ENCODE data around the gene SLC24A4.

SLC24A4 gene

GRCh38 chr14:92441751-92442504 is 119.0 kb downstream of the SLC24A4 start:
- DNase-seq, result no peak

- no peak for DNase-seq
Measured at GRCh38 chr14:92443167-92443566, 120.2 kb downstream of the SLC24A4 start.

DNA sequence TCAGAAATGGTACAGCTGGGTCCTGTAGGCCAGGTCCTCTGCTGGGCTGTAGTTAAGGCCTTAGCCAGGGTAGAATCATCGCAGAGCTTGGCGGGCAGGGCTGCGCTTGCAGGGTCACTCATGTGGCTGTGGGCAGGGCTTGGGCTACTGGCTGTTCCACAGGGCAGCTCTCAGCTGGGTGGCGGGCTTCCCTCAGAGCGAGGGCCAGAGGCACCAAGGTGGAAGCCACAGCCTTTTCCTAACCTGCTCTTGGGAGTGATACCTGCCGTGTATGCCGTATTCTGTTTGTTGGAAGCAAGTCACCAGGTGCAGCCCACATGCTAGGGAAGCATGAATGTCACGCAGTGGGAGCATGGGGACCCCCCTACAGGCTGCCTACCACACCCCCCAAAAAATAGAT is 120.8 kb downstream of the SLC24A4 start:
- no peak for DNase-seq

GRCh38 chr14:92446771-92447170 is 123.8 kb downstream of the SLC24A4 start:
- DNase-seq, result no peak

DNA sequence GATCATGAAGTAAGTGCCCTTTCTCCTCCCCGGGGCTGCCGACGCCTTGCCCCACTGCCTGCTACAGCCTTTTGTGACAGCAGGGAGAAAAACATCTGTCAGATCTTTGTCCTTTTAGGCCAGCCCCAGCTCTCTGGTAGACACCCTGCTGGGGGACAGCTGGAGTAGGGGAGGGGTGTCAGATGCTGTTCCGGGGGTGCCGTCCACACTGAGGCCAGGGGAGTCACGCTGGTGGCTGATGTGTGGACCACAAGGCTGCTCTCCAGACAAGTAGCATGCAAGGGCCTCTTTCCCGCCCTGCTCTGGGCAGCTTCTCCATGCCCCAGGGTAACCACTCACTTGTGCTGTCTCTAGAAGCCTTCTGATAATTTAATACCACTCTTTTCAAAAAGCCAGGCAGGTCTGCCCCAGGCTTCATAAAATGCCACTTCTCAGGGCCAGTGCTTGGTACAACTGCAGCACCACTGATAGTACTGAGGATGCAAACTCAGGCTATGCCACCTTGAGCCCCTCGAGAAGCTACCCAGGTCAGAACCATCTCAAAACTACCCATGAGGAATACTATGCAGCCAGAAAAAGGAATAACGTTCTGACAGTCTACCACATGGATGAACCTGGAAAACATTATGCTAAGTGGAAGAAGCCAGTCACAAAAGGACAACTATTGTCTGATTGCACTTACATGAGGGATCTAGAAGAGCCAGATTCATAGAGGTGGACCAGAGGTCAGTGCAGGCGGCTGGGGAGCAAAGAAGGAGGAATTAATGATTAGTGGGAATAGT is 124.6 kb downstream of the SLC24A4 start:
- no peak for DNase-seq

DNA sequence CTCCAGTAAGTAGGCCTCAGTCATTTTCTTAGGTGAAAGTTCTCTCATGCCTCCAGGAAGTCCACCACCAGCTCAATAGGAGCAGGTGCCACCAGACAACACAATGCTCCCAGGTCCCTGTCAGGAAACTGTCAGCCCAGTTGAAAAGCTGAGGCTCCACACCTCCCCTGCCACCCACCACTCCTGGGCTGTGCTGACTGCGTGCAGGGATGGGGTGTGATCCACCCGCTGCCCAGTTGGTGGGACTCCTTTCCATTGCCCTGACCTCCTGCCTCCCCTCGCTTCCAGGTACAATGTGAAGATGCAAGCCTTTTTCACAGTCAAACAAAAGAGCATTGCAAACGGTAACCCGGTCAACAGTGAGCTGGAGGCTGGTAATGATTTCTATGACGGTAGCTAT is 125.8 kb downstream of the SLC24A4 start:
- DNase-seq, result no peak

GRCh38 chr14:92449404-92450181 is 126.6 kb downstream of the SLC24A4 start:
- no peak for DNase-seq

- no peak for DNase-seq
Measured at GRCh38 chr14:92450351-92451070, 127.5 kb downstream of the SLC24A4 start.

DNA sequence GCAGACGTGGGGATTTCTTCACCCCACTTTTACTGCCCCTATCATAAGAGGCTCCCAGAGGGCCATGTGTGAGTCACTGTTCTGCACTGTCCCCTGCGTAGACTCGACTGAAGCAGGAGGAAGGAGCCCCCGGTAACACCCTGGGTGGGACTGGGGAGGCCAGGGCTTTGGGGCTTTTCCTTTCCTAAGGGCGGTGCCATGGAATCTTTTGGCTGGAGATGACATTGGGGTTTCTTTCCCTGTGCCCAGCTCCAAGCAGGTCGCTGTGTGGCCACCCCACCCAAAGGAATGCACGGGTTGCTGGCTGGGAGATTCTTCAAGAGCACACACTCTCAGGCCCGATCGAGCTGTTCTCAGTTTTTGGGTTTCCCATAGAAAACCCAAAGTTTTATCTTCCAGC is 128.3 kb downstream of the SLC24A4 start:
- no peak for DNase-seq

DNA sequence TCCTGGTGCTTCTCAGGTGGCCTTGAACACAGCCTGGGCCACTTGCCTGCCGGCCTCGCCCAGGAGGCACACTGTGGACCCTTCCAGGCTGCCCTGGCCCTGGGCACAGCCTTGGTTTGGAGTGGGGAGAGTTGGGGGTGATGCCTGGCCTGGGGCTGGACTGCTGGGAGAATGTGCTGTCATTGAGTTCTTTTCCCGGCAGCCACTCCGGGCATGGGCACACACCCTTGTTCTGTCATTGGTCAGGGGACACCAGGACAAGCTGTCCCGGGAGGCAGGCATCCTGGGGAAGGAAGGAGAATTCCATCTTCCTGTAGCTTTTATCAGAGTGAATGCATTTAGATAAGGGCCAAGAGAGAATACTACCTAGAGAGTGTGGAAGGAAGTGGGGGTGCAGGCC is 128.8 kb downstream of the SLC24A4 start:
- no peak for DNase-seq

DNA sequence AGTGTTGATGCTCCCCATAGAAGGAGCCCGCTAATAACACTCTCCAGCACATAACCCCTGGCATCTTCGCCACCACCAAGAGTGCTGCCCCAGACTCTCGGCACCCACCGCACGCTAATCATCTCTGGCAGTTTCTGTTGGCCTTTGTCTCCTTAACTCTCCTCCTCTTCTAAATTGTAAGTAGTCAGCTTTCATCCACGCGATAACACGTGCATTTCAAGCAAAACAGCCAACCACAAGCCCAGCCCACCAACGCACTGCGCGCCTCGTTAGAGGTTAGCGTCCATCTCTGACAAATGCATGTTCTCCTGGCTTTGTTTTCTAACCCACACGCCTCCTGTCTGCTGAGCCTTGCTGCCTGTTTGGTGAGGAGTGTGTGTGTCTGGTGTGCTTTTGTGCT is 129.5 kb downstream of the SLC24A4 start:
- no peak for DNase-seq

DNA sequence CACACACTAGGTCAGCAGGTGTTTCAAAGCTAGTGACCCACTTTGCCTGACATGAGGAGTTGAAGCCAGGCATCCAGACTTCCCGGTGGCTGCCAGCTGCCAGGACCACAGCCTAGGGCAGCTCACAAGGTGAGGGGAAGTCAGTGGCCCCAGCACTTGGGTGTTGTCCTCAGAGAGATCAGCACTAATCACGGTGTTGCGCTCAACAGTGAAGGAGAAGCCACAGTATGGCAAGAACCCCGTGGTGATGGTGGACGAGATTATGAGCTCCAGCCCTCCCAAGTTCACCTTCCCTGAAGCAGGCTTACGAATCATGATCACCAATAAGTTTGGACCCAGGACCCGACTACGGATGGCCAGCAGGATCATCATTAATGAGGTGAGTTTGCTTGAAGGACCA is 130.7 kb downstream of the SLC24A4 start:
- DNase-seq, result no peak

GRCh38 chr14:92455231-92455630 is 132.3 kb downstream of the SLC24A4 start:
- DNase-seq, result no peak

DNA sequence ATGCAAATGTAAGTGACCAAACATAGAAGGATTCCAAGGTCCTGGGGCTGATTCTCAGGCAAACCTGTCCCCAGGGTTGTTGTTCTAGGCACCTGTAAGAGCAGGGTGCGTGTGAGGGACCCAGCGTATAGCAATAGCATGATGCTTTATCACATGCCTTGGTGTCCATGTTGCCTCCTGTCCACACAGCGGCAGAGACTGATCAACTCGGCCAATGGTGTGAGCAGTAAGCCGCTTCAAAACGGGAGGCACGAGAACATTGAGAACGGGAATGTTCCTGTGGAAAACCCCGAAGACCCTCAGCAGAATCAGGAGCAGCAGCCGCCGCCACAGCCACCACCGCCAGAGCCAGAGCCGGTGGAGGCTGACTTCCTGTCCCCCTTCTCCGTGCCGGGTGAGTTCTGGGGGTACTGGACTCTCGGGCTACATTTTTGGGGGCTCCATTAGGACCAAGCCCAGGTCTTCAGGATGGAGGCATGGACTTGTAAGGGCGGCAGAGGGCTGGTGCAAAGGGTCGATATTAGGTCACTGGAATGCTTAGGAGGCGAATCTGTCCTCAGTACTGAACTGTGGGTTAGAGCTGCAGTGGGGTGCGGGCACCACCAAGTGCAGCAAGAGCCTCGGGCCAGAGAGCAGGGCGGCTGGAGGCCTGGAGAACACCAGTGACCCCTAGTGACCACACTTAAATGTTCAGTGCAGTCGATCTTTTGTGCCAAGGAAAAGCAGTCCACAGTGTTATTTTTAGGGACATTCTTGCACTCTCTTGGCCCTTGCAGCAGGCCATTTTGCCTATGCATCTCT is 133.4 kb downstream of the SLC24A4 start:
- DNase-seq, result no peak

DNA sequence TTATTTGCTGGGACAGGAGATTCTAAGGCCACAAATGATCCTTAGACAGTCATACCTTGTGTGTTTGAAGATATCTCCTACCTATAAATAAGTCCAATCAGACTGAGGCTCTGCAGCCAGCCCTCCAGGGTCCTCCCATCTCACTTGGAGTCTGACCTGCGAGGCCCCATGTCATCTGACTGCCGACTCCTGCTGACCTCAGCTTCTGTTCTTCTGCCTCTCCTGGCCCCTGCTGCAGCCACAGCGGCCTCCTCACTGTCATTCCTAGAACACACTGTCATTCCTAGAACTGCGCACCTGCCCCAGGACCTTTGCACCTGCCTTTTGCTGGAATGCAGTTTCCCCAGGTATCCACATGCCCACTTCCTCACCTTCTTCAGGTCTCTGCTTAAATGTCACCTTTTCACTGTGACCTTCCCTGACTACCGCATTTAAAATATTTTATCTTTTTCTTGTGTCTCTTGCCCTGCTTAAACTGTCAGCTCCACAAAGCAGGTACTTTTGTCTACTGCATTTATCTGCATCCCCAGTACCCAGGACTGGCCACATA is 134.1 kb downstream of the SLC24A4 start:
- DNase-seq, result no peak

- no peak for DNase-seq
Measured at GRCh38 chr14:92458136-92459029, 135.4 kb downstream of the SLC24A4 start.

DNA sequence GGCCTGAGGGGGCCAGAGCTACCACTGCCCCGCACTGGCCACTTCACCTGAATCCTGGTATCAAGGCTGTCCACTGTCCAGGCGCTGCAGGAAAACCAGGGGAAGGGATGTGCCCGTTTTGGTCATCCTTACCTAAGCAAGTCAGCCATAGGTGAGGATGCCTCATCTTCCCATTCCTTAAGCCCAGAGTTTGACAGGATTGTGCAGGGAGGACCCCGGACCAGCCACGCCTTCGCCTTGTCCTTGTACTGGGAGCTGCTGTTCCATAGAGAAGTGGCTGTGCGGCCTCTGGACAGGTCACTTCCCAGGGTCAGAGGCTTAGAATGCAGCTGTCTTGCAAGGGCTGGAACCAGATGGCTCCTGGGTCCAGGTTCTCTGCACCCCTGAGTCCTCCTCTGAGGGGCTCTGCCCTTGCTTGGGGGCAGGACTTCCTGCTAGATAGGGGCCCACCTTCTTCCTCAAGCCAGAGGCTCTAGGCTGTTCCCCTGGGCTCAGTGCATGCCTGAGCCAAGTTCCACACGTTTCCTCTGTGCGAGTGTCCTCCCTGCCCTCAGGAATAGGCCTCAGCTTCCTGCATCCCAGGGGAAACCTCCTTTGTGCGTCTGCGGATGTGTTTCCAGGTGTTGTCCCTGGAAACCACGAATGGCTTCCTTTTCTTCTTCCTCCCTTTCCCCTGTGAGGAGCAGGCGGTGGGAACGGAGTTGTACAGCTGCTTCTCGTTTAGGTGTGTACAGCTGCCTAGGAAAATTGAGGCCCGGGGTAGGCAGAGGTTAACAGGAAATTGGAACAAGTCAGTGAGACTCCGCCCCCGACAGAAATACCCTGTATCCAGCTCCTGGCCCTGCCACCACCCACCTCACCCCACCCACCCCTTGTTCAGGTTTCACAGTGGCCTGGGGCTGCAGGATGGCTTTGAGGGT is 136.3 kb downstream of the SLC24A4 start:
- no peak for DNase-seq

DNA sequence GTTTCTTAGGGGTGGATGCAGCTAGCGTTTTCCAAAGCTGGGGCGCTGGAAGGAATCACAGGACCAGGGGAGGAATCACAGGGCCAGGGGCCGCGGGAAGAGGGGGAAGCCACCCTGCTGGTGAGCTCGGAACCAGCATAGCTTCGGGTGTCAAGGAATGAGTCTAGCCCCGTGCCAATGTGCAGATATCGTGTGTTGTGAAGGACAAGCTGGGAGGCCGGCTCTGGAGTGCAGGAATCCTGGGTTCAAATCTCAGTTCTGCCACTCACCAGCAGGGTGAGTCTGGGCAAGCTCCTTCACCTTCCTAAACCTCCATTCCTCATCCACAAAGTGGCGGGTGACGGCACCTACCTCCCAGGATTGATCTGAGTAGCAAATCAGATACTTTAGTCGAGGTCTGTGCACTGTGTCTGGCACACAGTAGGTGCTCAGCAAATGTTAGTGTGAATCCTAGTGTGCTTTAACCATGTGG is 137.0 kb downstream of the SLC24A4 start:
- DNase-seq, result no peak

DNA sequence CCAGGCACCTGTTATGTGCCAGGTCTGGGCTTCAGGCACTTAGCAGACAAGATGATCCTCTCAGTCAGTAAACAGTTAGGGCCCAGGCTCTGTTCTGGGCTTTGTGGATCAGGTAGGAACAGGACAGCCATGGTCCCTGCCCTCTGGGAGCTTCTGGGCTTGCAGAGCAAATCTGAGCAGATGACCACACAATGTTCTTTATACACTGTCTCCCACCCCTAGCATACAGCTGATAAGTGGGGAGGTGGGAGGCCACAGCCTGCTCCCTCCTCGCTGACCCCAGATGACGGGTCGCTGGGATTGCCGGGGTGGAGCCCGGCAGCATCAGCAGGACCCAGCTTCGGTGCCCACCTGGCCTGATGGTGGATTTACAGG is 137.6 kb downstream of the SLC24A4 start:
- no peak for DNase-seq
